SK-N-SH (cell line): ENCODE results near the gene ABCC2. TPM values are rescaled to one million over a fixed set of nuclear protein-coding genes. Genes with fewer than 3 reads are reported as not detected.

Source experiments
- CTCF ChIA-PET: fragments of 300-600, 350-600 bp; formaldehyde crosslinking; extraction: SDS; loops from one replicate; lab custom pipeline; 2021; lab: Yijun Ruan, JAX
- POLR2A ChIA-PET: fragments of 350-600 bp; sonication (Branson Sonifier 250); formaldehyde crosslinking; extraction: SDS; loops from one replicate; lab custom pipeline; 2020; ENCODE audit warnings: antibody characterized with exemption, inconsistent platforms; lab: Yijun Ruan, JAX
- DNase-seq: peaks from one replicate; pipeline ENCODE4 v3.0.0; 2012
- H2AFZ ChIP-seq: fragments of 200-600 bp; sonication (generic); 2 replicates; pipeline ENCODE4 v1.8.1; 2016; ENCODE audit warnings: antibody characterized with exemption, mild to moderate bottlenecking, low read depth
- H3F3A ChIP-seq: fragments of 200-600 bp; sonication (generic); replicated peaks from 2 replicates; pipeline ENCODE3; 2016; ENCODE audit warnings: antibody characterized with exemption, mild to moderate bottlenecking; ENCODE audit not compliant: insufficient read depth
- H3K27ac ChIP-seq, 2 experiments: fragments of 200-500 bp in 1 of 2; fragments of 200-600 bp in 1 of 2; sonication (Bioruptor generic) in 1 of 2; sonication (generic), shearing (Covaris generic) in 1 of 2; 2 replicates each; pipeline versions ENCODE4 v1.5.1 to v1.6.1; 2014 to 2016; ENCODE audit warnings: low read depth in 2 of 2, inconsistent platforms in 1 of 2, low read length in 1 of 2, mild to moderate bottlenecking in 1 of 2, mixed read lengths in 1 of 2
- H3K27me3 ChIP-seq: fragments of 200-600 bp; sonication (generic), shearing (Covaris generic); 2 replicates; pipeline ENCODE4 v1.6.1; 2016; ENCODE audit warnings: mixed run types; ENCODE audit not compliant: insufficient read depth
- H3K36me3 ChIP-seq, 2 experiments: fragments of 200-500 bp in 1 of 2; fragments of 200-600 bp in 1 of 2; sonication (Bioruptor generic) in 1 of 2; sonication (generic) in 1 of 2; replicated peaks in 1 of 2; 2 replicates each; pipeline versions ENCODE3 to v1.5.1; 2014 to 2016; ENCODE audit warnings: low read length in 1 of 2, mild to moderate bottlenecking in 1 of 2; ENCODE audit not compliant: insufficient read depth in 2 of 2, control insufficient read depth in 1 of 2
- H3K4me1 ChIP-seq, 2 experiments: fragments of 200-500 bp in 1 of 2; fragments of 200-600 bp in 1 of 2; sonication (Bioruptor generic) in 1 of 2; sonication (generic), shearing (Covaris generic) in 1 of 2; 2 replicates each; pipeline versions ENCODE4 v1.5.1 to v1.6.1; 2014 to 2016; ENCODE audit warnings: low read depth in 1 of 2, low read length in 1 of 2, mixed run types in 1 of 2; ENCODE audit not compliant: insufficient read depth in 2 of 2, control insufficient read depth in 1 of 2
- H3K4me2 ChIP-seq: fragments of 200-600 bp; sonication (generic), shearing (Covaris generic); 2 replicates; pipeline ENCODE4 v1.6.1; 2017; ENCODE audit warnings: mixed run types
- H3K4me3 ChIP-seq, 2 experiments: fragments of 200-500 bp in 1 of 2; fragments of 200-600 bp in 1 of 2; sonication (Bioruptor generic) in 1 of 2; sonication (generic), shearing (Covaris generic) in 1 of 2; 2 replicates each; pipeline versions ENCODE4 v1.5.1 to v1.8.1; 2014 to 2016; ENCODE audit warnings: low read depth in 2 of 2, inconsistent platforms in 1 of 2, low read length in 1 of 2, mild to moderate bottlenecking in 1 of 2, mixed read lengths in 1 of 2, moderate library complexity in 1 of 2
- H3K79me2 ChIP-seq: fragments of 200-600 bp; sonication (generic); 2 replicates; pipeline ENCODE4 v1.8.1; 2017; ENCODE audit warnings: mild to moderate bottlenecking; ENCODE audit not compliant: insufficient read depth
- H3K9ac ChIP-seq: fragments of 200-600 bp; sonication (generic); 2 replicates; pipeline ENCODE4 v1.6.1; 2017; ENCODE audit warnings: mixed run types
- H3K9me2 ChIP-seq: fragments of 200-600 bp; sonication (generic); 2 replicates; pipeline ENCODE4 v1.6.1; 2017; ENCODE audit warnings: mixed run types
- H3K9me3 ChIP-seq: fragments of 200-600 bp; sonication (generic); 2 replicates; pipeline ENCODE4 v1.6.1; 2017; ENCODE audit warnings: mixed run types, mild to moderate bottlenecking, moderate library complexity
- H4K20me1 ChIP-seq: fragments of 200-600 bp; sonication (generic); 2 replicates; pipeline ENCODE4 v1.6.1; 2017; ENCODE audit warnings: mild to moderate bottlenecking, mixed run types; ENCODE audit not compliant: insufficient read depth
- CTCF ChIP-seq: fragments of 200-600 bp; sonication (generic); IDR thresholded peaks from 2 replicates; pipeline ENCODE4 v1.6.1; 2017; ENCODE audit warnings: antibody characterized with exemption, mild to moderate bottlenecking, moderate library complexity
- ELF1 ChIP-seq: IDR thresholded peaks from 2 replicates; pipeline ENCODE4 v1.4.0; 2012
- EZH2phosphoT487 ChIP-seq: fragments of 200-600 bp; sonication (generic); IDR thresholded peaks from 2 replicates; pipeline ENCODE4 v1.6.1; 2017; ENCODE audit warnings: low read depth, mixed run types, mild to moderate bottlenecking, antibody characterized with exemption, moderate library complexity, borderline replicate concordance
- GABPA ChIP-seq: IDR thresholded peaks from 2 replicates; pipeline ENCODE4 v1.4.0; 2012; ENCODE audit warnings: low read depth, mild to moderate bottlenecking
- JUND ChIP-seq: IDR thresholded peaks from 2 replicates; pipeline ENCODE4 v1.4.0; 2012
- MEF2A ChIP-seq: IDR thresholded peaks from 2 replicates; pipeline ENCODE4 v1.4.0; 2012; ENCODE audit warnings: low read depth, borderline replicate concordance
- MXI1 ChIP-seq: IDR thresholded peaks from 2 replicates; pipeline ENCODE4 v1.6.1; 2012; ENCODE audit warnings: mild to moderate bottlenecking, low read depth, low read length, improper control_type of control experiment
- NRF1 ChIP-seq: IDR thresholded peaks from 2 replicates; pipeline ENCODE4 v1.6.1; 2012; ENCODE audit warnings: low read depth, mild to moderate bottlenecking, low read length
- POLR2AphosphoS5 ChIP-seq: IDR thresholded peaks from 2 replicates; pipeline ENCODE4 v1.6.1; 2012; ENCODE audit warnings: low read depth, low read length
- RAD21 ChIP-seq: IDR thresholded peaks from 2 replicates; pipeline ENCODE4 v1.6.1; 2012; ENCODE audit warnings: mild to moderate bottlenecking, low read length
- RXRA ChIP-seq: IDR thresholded peaks from 2 replicates; pipeline ENCODE4 v1.4.0; 2012; ENCODE audit warnings: low read depth, mild to moderate bottlenecking, borderline replicate concordance
- SMC3 ChIP-seq: IDR thresholded peaks from 2 replicates; pipeline ENCODE4 v1.6.1; 2012; ENCODE audit warnings: low read depth, low read length, improper control_type of control experiment
- TAF1 ChIP-seq: IDR thresholded peaks from 2 replicates; pipeline ENCODE4 v1.6.1; 2012; ENCODE audit warnings: low read depth, mild to moderate bottlenecking, low read length, moderate library complexity, borderline replicate concordance
- USF1 ChIP-seq: IDR thresholded peaks from 2 replicates; pipeline ENCODE4 v1.4.0; 2012; ENCODE audit warnings: low read depth, borderline replicate concordance
- ZBTB33 ChIP-seq: IDR thresholded peaks from 2 replicates; pipeline ENCODE4 v1.4.0; 2012; ENCODE audit warnings: low read depth, borderline replicate concordance
- WGBS: methylation state at CpG from one replicate; pipeline ENCODE4 v1.1.6; 2017; ENCODE audit warnings: low lambda C conversion rate; 5-methylcytosine and 5-hydroxymethylcytosine counted together
- polyA plus RNA-seq, 3 experiments: library from polyadenylated mRNA; depleted of rRNA; stranded (reverse); fragments of >200 nt; gene quantifications; 2 replicates each; pipeline ENCODE4 v1.2.3, GENCODE V29; 2012
- TF ChIP-seq, protein P1 (sequence below): IDR thresholded peaks from 2 replicates; pipeline ENCODE4 v1.6.1; 2012; ENCODE audit warnings: mild to moderate bottlenecking, low read depth, low read length, moderate library complexity

Gene ABCC2
- polyA plus RNA-seq, 1 of the 3 experiments (the other 2 are of a cell fraction), result 0.48 TPM

- CTCF ChIA-PET, result interaction anchor here (0.6 to 10.6 kb wide), 16 partner anchors 10 to 675 kb away, joined by 3 to 89 read pairs (median 3); partner anchors contain the start of gene DNMBP
- POLR2A ChIA-PET, result interaction anchor here (0.6 kb wide), 1 partner anchor 824 kb away, joined by 3 read pairs; no protein-coding TSS in a partner anchor
- no peaks in the 10 kb centered on the region; a peak in 1 of 4 replicates for H3K4me1 ChIP-seq
- TF ChIP-seq CTCF (peak; percentile 54), RAD21 (peak; percentile 48), MXI1 (no peak), SMC3 (peak; percentile 38)
- TF ChIP-seq, all 33 proteins: peak for 3
- Histone ChIP-seq H3K27me3 (no peaks in the 10 kb centered on the region), H3K36me3 (no peaks in the 10 kb centered on the region), H3K79me2 (no peaks in the 10 kb centered on the region), H4K20me1 (no peaks in the 10 kb centered on the region), H3F3A (peaks cover 3% of the 10 kb centered on the region), H3K27ac (no peak overlapping the region), H3K9me3 (no peaks in the 10 kb centered on the region), H3K9me2 (no peaks in the 10 kb centered on the region), H2AFZ (no peak overlapping the region), H3K9ac (no peak overlapping the region), H3K4me2 (no peak overlapping the region), H3K4me3 (no peak overlapping the region)
- peak; percentile 31 for DNase-seq
- WGBS, result 44% methylated on average over 5 of the region's 5 CpGs
These were observed 77.1 kb downstream of the ABCC2 start for GRCh38 chr10:99859585-99859984.

- H3K36me3 ChIP-seq, result no peaks in the 10 kb centered on the region
- DNase-seq, result no peak
- CTCF ChIA-PET, result interaction anchor here (0.6 to 10.6 kb wide), 5 partner anchors 14 to 275 kb away, joined by 3 to 89 read pairs (median 3); partner anchors contain the start of gene DNMBP
- H3K9me2 ChIP-seq, result no peaks in the 10 kb centered on the region
- no peak overlapping the region for H3K4me3 ChIP-seq
- 93% methylated on average over 8 of the region's 8 CpGs for WGBS
- no peak overlapping the region for H3K9ac ChIP-seq
- no peak overlapping the region for H3K4me2 ChIP-seq
- H3F3A ChIP-seq, result peaks cover 3% of the 10 kb centered on the region
- H3K79me2 ChIP-seq, result no peaks in the 10 kb centered on the region
- no peaks in the 10 kb centered on the region; a peak in 1 of 4 replicates for H3K4me1 ChIP-seq
- no peaks in the 10 kb centered on the region for H4K20me1 ChIP-seq
- H3K27me3 ChIP-seq, result no peaks in the 10 kb centered on the region
- no peaks in the 10 kb centered on the region for H3K9me3 ChIP-seq
- H2AFZ ChIP-seq, result no peak overlapping the region
- POLR2A ChIA-PET, result no interaction called here
- no peak overlapping the region for H3K27ac ChIP-seq
- TF ChIP-seq ELF1 (no peak), RXRA (no peak), RAD21 (no peak), TAF1 (no peak), CTCF (no peak), ZBTB33 (no peak), JUND (no peak), SMC3 (no peak), NRF1 (no peak), GABPA (no peak), EZH2phosphoT487 (no peak), USF1 (no peak), MEF2A (no peak), POLR2AphosphoS5 (no peak)
- TF ChIP-seq, protein P1, sequence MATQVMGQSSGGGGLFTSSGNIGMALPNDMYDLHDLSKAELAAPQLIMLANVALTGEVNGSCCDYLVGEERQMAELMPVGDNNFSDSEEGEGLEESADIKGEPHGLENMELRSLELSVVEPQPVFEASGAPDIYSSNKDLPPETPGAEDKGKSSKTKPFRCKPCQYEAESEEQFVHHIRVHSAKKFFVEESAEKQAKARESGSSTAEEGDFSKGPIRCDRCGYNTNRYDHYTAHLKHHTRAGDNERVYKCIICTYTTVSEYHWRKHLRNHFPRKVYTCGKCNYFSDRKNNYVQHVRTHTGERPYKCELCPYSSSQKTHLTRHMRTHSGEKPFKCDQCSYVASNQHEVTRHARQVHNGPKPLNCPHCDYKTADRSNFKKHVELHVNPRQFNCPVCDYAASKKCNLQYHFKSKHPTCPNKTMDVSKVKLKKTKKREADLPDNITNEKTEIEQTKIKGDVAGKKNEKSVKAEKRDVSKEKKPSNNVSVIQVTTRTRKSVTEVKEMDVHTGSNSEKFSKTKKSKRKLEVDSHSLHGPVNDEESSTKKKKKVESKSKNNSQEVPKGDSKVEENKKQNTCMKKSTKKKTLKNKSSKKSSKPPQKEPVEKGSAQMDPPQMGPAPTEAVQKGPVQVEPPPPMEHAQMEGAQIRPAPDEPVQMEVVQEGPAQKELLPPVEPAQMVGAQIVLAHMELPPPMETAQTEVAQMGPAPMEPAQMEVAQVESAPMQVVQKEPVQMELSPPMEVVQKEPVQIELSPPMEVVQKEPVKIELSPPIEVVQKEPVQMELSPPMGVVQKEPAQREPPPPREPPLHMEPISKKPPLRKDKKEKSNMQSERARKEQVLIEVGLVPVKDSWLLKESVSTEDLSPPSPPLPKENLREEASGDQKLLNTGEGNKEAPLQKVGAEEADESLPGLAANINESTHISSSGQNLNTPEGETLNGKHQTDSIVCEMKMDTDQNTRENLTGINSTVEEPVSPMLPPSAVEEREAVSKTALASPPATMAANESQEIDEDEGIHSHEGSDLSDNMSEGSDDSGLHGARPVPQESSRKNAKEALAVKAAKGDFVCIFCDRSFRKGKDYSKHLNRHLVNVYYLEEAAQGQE, result no peak
These were observed 78.0 kb downstream of the ABCC2 start for GRCh38 chr10:99860466-99860865.
